ENCODE measurements around the gene HIPK2.

The HIPK2 gene

DNA sequence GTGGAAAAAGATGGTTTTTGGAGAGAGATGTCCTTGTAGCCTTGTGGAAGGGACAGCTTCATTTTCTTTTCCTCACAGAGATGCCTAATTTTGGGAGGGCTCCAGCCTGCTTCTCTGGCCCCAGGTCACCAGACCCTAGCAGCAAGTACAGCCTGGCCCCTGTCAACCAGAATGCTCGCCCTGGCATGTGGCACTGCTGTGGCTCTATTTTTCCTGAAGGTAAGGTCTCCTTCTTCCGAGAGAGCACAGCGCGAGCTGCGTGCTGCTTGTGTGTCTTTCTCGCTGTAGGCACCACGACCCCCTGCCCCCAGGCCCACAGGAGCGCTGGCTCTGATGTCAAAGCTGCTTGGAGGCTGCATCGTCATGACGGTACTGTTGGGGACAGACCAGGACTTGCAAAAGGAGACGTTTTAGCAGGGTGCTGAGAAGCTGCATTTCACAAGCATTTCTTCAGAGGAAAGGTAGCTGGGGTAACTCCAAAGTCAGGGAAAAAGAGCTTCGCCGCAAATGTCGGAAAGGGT lies 195.6 kb downstream of the HIPK2 start:
- DNase-seq: no peak

- no peak for DNase-seq
These were observed 197.4 kb downstream of the HIPK2 start for GRCh38 chr7:139580435-139580834.

DNA sequence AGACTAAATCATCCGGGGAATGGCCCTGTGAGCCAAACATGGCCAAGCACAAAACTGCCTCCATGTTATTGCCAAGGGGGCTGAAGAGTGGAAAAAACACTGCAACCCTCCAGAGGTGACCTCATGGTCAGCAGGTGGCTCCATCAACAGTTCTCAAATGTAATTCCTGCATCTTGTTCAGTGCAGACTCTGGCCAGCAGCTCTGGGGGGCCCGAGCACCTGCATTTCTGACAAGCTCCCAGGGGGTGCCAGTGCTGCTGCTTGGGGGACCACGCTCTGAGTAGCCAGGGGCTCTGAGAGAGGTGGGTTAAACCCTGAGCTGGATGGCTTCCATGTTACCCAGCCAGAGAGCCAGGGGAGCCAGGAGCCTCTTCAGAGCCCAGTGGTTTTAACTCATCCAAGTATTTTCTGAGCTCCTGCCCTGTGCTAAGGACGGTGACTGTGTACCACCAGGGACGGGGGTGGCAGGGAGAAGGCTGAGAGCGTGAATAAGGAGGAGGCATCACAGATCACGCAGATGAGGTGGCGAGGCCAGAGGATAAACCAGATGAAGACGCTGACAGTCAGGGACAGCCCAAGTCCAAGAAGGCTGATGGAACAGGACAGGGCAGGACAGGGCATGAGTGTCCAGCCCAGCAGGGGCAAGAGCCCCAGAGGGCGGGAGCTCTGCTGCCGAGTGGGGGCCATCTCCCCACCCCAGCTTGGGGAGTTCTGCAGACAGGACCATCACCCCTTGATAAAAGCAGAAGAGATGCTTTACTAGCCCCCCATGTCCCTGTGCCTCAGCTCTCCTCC lies 201.4 kb downstream of the HIPK2 start:
- no peak for DNase-seq

- no peak for DNase-seq
These were observed 202.5 kb downstream of the HIPK2 start for GRCh38 chr7:139575338-139575680.

- no peak for DNase-seq
These were observed 203.0 kb downstream of the HIPK2 start for GRCh38 chr7:139574618-139575337.

GRCh38 chr7:139573871-139574270 lies 203.9 kb downstream of the HIPK2 start:
- no peak for DNase-seq

GRCh38 chr7:139572704-139573385 lies 205.0 kb downstream of the HIPK2 start:
- no peak for DNase-seq

DNA sequence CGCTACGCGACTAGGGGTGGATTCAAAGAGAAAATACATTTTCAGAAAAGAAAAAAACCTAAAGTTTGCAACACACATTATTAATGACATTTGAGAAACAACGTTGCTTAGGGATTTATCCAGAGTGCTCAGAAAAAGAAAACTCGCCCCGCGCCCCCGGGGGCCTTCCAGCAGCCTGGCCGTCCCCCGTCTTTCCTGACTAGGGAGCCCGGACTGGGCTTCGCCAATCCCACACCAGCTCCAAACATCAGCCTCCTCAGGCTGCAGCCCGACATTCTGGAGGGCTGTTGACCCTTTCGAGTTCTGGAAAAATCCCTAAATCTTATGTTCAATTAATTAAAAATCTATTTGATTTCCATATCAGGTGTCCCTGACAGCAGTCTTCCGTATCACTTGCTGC lies 205.7 kb downstream of the HIPK2 start:
- no peak for DNase-seq

DNA sequence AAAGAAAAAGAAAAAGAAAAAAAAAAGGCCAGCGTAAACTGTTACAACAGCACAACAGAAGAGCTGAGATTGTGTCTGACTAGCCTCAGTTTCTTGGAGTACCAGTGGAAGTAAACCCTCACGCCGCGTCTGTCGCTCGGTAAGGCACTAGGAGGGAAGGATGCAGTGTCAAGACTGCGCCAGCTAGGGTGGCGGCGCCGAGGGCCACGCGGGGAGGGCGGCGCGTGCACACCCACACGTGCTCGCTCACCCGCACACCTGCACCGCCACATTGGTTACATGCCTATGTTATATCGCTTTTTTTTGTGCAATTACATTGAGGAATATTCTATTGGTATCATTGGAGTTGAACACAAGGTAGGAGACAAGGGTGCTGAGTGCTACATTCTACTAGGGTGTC lies 206.1 kb downstream of the HIPK2 start:
- DNase-seq: no peak

- DNase-seq: no peak
These were observed 206.6 kb downstream of the HIPK2 start for GRCh38 chr7:139571190-139571589.

- no peak for DNase-seq
These were observed 207.2 kb downstream of the HIPK2 start for GRCh38 chr7:139570626-139571025.

- no peak for DNase-seq
These were observed 207.7 kb downstream of the HIPK2 start for GRCh38 chr7:139570119-139570518.

DNA sequence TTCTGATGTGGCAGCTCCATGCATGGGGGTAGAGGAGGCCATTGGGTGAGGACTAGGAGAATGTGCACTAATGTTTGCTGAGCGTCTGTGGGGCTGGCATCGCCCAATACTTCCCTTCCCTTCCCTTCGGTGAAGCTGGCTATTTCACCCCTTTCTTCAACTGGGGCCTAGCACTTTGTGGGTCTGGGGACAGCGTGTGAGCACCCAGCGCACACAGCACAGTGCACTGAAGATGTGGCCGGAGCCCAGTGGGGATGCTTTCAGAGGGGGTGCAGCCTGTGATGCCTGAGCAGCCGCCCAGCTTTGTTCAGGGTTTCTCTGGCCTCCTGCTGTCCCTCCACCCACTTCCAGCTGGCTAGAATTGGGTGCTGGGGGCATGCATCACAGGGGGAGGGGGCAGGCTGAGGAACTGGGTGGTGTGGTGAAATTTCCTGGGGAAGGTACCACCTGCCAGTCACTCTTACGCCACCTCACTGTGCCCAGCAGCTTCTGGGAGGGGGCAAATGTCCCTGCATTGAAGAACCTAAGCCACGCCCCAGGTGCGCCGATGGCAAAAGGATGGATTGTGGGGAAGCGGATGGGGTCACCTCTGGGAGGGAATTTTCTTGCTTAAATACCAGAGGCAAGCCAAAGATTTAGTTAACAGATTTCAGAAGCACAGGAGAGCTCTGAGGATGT lies 208.8 kb downstream of the HIPK2 start:
- DNase-seq: no peak

- DNase-seq: no peak
These were observed 209.5 kb downstream of the HIPK2 start for GRCh38 chr7:139568346-139568675.

DNA sequence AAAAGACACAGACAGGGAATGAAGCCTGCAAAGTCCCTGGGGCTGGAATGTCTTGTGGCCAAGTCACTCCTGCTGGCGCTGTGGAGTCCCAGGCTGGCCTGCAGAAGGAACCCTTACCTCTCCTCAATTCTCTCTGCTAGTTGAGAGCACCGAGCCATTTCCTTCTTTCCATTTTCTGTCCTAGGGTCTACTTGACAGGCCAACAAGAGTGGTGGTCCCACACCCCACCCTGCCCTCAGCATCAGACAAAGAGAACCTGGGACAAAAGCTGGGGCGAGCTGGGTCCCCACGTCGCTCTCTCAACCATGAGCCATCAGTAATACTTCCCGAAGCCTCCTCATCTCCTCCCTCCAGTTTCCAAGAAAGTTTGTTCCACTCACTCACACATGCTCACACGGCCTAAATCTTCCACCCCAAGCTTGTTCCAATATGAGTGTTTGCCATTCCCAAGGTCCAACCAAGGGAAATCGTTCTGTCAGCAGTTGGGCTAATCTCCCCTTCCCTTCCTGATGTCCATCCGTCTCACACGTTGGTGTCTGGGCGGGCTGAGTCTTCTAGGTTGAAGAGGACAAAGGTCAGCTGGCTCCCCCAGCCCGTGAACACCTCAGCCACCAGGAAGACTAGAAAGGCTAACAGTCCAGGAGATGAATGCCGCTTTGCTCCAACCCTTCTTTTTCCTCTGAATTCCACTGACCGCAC lies 210.0 kb downstream of the HIPK2 start:
- no peak for DNase-seq

DNA sequence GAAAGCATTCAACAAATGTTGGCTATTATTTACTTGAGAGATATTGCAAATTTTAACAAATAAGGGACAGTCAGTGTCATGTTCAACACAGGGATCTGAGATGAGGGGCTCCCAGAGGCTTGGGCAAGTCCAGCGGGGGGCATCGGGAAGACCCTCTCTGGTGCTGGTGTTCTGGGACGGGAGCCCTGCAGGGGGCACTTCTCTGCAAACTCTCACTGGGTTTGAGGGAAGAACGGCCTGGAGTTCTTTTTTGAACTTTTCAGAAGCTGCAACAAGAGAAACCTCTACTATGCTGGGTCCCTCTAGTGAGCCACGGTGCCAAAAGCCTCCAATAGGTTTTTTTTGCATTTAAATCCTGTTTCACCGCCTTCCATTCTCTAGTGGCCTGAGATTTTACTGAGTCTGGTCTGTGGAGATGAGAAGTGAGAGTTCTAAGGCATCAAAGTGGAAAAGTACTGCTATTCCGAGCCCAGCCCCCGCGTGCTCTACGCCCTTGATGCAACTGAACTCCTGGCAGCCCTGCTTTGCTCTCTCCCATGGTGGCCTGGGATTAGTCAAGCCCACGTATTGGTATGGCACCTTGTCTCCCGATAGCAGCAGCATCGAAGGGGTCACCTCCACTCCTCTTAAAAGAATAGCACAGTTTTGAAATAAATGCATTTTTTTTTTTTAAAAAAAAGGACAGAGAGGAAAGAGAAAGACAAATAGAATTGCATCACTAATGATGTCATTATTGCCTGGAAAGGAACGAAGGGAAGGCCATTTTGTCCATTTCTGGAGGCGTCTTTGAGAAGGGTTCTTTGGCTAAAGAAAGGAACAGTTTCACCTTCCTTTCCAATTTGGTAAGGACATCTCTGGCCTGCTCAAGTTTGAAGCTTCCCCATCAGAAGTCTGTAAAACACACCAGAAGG lies 210.8 kb downstream of the HIPK2 start:
- no peak for DNase-seq

- no peak for DNase-seq
These were observed 211.7 kb downstream of the HIPK2 start for GRCh38 chr7:139566075-139566474.

- no peak for DNase-seq
These were observed 213.9 kb downstream of the HIPK2 start for GRCh38 chr7:139563856-139564255.

- no peak for DNase-seq
These were observed 214.7 kb downstream of the HIPK2 start for GRCh38 chr7:139562961-139563565.

- DNase-seq: no peak
These were observed 215.3 kb downstream of the HIPK2 start for GRCh38 chr7:139562491-139562890.

GRCh38 chr7:139560678-139561077 lies 217.1 kb downstream of the HIPK2 start:
- DNase-seq: peak; percentile 97

Data from NCI-H2171 (cell line).